BLaER1 treated with 17β-estradiol and CSF1 and Interleukin-3, amounts not matched to agents 10 nM and 100 nM (cell line): ENCODE data around the gene TCTN1.
"Not testable (repeated sequence)": the region's sequence is repeated elsewhere in the genome, so short reads cannot be mapped to it uniquely, and the experiment has no call there.

ENCODE experiments used
- H3K27ac ChIP-seq, 11 experiments: shearing (Covaris generic); formaldehyde crosslinking; 2 replicates each; pipeline ENCODE4 v1.8.1; 2022
- H3K27me3 ChIP-seq, 11 experiments: shearing (Covaris generic); formaldehyde crosslinking; 2 replicates each; pipeline ENCODE4 v1.8.1; 2022
- H3K36me3 ChIP-seq, 11 experiments: shearing (Covaris generic); formaldehyde crosslinking; 2 replicates each; pipeline ENCODE4 v1.8.1; 2022
- H3K4me1 ChIP-seq, 10 experiments: shearing (Covaris generic); formaldehyde crosslinking; 2 replicates each; pipeline ENCODE4 v1.8.1; 2022
- H3K4me2 ChIP-seq, 11 experiments: shearing (Covaris generic); formaldehyde crosslinking; 2 replicates each; pipeline ENCODE4 v1.8.1; 2022
- H3K4me3 ChIP-seq, 10 experiments: shearing (Covaris generic); formaldehyde crosslinking; 2 replicates each; pipeline ENCODE4 v1.8.1; 2022
- H3K9ac ChIP-seq, 11 experiments: shearing (Covaris generic); formaldehyde crosslinking; 2 replicates each; pipeline ENCODE4 v1.8.1; 2022
- H3K9me3 ChIP-seq, 11 experiments: shearing (Covaris generic); formaldehyde crosslinking; replicated peaks in 1 of 11; 2 replicates each; pipeline ENCODE4 v1.8.1; 2022
- H4K20me1 ChIP-seq, 11 experiments: shearing (Covaris generic); formaldehyde crosslinking; 2 replicates each; pipeline ENCODE4 v1.8.1; 2022
- Cebpa-rat ChIP-seq, 11 experiments: shearing (Covaris generic); IDR thresholded peaks; 2 replicates each; pipeline ENCODE4 v1.8.1; 2022

The TCTN1 gene

DNA sequence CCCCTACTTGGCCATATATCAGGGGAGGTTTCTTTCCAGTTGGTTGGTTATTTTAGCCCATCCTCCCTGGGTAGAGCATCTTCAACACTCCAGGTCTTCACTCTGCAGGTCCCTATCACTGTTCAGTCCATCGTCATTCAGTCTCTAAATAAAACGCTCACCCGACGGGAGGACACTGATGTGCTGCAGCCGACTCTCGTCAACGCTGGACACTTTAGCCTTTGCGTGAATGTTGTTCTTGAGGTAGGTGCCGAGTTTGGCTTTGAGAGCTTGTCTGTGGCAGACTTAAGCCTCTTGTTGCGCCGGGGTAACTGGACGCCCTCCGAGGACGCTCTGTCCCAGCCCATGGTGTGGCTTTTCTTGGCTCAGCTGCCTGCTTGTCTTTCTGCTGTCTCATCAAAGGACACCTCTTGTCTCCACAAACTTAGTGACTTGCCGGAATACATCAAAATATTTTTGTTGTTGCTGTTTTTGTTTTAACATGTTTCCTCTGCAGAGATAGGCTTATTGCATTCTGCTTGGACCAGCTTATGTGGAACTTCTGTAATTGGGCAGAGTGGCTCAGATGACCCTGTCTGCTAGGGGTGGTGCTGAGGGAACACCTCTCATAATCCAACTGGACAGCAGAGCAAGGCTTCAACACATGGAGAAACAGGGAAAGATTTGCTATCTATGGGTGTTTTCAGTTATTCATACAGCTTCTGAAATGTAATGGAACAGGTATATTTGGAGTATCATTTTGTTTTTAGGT lies 26.5 kb downstream of the TCTN1 start:
- no peaks in the 10 kb centered on the region for H4K20me1 ChIP-seq
- no peaks in the 10 kb centered on the region for H3K9me3 ChIP-seq
- H3K4me1 ChIP-seq: peaks cover 86 to 100% (median 100%) of the 10 kb centered on the region in 10 experiments
- peak overlapping the region; percentile 64 to 83 (median 77) for H3K4me2 ChIP-seq
- peaks cover 0 to 6% (median 0%) of the 10 kb centered on the region in 11 experiments; a peak in 3 of 22 replicates for H3K36me3 ChIP-seq
- no peak overlapping the region for H3K4me3 ChIP-seq
- H3K27ac ChIP-seq: peak overlapping the region in 9 of 11 experiments; percentile 36 to 92 (median 62); a peak in 17 of 22 replicates
- H3K9ac ChIP-seq: peak overlapping the region in 6 of 11 experiments; percentile 5 to 68 (median 33); a peak in 8 of 22 replicates
- TF ChIP-seq Cebpa-rat (IDR thresholded peaks at IDR 0.05): no peak
- H3K27me3 ChIP-seq: no peaks in the 10 kb centered on the region

DNA sequence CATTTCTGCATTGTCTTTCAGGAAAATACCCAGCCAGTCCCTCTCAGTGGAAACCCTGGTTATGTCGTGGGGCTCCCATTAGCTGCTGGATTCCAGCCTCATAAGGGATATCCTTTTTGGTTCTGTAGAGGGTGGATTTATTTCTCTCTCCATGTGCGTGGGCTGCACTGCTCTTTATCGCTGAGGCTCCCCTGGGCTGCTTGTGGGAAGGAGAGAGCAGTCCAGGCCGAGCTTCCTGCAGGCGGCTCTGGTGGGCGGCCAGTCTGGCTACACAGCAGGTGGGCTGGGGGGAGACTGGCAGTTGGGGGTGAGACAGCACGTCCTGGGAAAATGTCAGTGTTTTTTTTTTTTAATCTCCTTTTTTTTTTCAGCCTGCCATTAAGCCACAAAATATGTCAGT lies 27.6 kb downstream of the TCTN1 start:
- Histone ChIP-seq H3K9ac (peak overlapping the region in 9 of 11 experiments; percentile 18 to 68 (median 37); a peak in 12 of 22 replicates), H3K9me3 (no peaks in the 10 kb centered on the region), H3K4me1 (peaks cover 75 to 100% (median 100%) of the 10 kb centered on the region in 10 experiments), H4K20me1 (no peaks in the 10 kb centered on the region), H3K27me3 (no peaks in the 10 kb centered on the region), H3K4me3 (peak overlapping the region in 1 of 10 experiments; percentile 9; a peak in 1 of 20 replicates), H3K27ac (peak overlapping the region in 8 of 11 experiments; percentile 21 to 92 (median 63); a peak in 15 of 22 replicates), H3K36me3 (peaks cover 0 to 9% (median 0%) of the 10 kb centered on the region in 11 experiments; a peak in 3 of 22 replicates), H3K4me2 (peak overlapping the region; percentile 65 to 83 (median 77))
- TF ChIP-seq Cebpa-rat (IDR thresholded peaks at IDR 0.05): no peak

DNA sequence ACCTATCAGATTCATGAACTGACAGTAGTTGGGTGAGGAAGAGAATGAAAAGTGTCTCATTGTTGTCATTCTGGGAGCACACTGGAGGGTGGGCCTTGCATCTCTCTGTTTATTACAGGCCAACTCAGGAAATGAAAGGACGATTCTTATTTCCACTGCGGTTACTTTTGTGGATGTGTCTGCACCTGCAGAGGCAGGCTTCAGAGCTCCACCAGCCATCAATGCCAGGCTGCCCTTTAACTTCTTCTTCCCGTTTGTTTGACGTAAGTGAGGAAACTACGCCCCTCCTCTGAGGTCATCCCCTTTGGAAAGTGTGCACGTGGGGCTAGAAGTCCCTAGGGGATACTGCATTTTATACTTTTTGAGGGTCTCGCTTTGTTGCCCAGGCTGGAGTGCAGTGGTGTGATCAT lies 33.7 kb downstream of the TCTN1 start:
- H3K9ac ChIP-seq: peak overlapping the region in 7 of 11 experiments; percentile 1 to 75 (median 67); a peak in 11 of 22 replicates

DNA sequence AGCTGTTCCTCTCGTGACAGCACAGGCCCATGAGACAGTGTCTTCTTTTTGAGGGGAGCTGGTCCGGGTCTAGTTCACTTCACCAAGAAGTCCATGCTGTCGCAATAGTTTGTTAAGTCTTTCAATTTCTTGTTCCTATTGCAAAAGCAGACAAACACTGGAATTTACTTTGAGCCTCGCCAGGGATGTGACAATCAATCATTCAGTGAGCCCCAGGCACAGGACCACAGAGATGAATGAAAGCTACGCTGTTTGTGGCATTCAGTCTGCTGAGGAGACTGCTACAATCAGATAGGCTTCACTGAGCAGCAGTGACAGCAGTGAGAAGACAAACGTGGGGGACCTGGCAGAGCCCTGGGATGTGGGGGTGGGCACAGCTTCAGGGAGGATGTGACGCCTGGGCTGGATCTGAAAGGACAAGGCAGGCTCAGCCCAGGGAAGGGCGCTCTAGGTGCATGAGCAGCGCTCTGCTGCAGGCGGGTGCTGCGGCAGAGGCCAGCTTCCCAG lies 35.5 kb downstream of the TCTN1 start:
- Histone ChIP-seq H4K20me1 (0 out of 22 replicates have a peak, but pooled peaks cover 0 to 4% (median 0%) of the 10 kb centered on the region in 11 experiments), H3K9me3 (no peaks in the 10 kb centered on the region), H3K27ac (peak overlapping the region in 10 of 11 experiments; percentile 7 to 92 (median 70); a peak in 18 of 22 replicates), H3K9ac (peak overlapping the region; percentile 7 to 79 (median 57); a peak in 17 of 22 replicates), H3K27me3 (no peaks in the 10 kb centered on the region), H3K4me3 (no peak overlapping the region; a peak in 1 of 20 replicates), H3K36me3 (peaks cover 19 to 71% (median 57%) of the 10 kb centered on the region in 11 experiments), H3K4me1 (peaks cover 43 to 98% (median 85%) of the 10 kb centered on the region in 10 experiments), H3K4me2 (peak overlapping the region; percentile 59 to 83 (median 77))
- TF ChIP-seq Cebpa-rat (IDR thresholded peaks at IDR 0.05): peak in 5 of 11 experiments; percentile 45 to 92 (median 57); a peak in 6 of 22 replicates

More for the DNA sequence above, 33.7 kb downstream of the TCTN1 start:
- Histone ChIP-seq H3K4me2 (peak overlapping the region; percentile 59 to 83 (median 77)), H3K27me3 (no peaks in the 10 kb centered on the region), H3K36me3 (peaks cover 19 to 53% (median 42%) of the 10 kb centered on the region in 11 experiments), H3K27ac (peak overlapping the region in 9 of 11 experiments; percentile 5 to 92 (median 73); a peak in 18 of 22 replicates), H3K4me1 (peaks cover 49 to 100% (median 89%) of the 10 kb centered on the region in 10 experiments), H3K9me3 (no peaks in the 10 kb centered on the region), H4K20me1 (0 out of 22 replicates have a peak, but pooled peaks cover 0 to 4% (median 0%) of the 10 kb centered on the region in 11 experiments), H3K4me3 (peak overlapping the region in 2 of 10 experiments; percentile 5 to 35; a peak in 2 of 20 replicates)
- TF ChIP-seq Cebpa-rat (IDR thresholded peaks at IDR 0.05): no peak

DNA sequence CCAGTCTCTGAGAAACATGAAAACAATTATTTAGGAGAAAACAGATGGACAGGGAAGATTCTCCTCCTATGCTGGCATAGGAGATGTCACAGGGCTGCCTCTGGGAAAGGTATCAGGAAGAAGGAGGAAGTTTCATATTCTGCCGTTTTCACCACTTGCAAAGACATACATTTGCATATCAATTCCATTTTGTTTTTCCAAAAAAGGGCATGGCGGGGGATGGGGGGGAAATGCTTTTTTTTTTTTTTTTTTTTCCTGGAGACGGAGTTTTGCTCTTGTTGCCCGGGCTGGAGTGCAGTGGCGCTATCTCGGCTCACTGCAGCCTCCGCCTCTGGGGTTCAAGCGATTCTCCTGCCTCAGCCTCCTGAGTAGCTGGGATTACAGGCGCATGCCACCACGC lies 40.3 kb downstream of the TCTN1 start:
- not testable (repeated sequence) for H4K20me1 ChIP-seq, H3K27me3 ChIP-seq, H3K27ac ChIP-seq, H3K9me3 ChIP-seq, H3K9ac ChIP-seq, H3K4me3 ChIP-seq
- H3K36me3 ChIP-seq: peaks cover 44 to 96% (median 82%) of the 10 kb centered on the region in 11 experiments
- peak overlapping the region in 1 of 11 experiments; percentile 6; a peak in 1 of 22 replicates for H3K4me2 ChIP-seq
- H3K4me1 ChIP-seq: peaks cover 32 to 86% (median 60%) of the 10 kb centered on the region in 10 experiments

DNA sequence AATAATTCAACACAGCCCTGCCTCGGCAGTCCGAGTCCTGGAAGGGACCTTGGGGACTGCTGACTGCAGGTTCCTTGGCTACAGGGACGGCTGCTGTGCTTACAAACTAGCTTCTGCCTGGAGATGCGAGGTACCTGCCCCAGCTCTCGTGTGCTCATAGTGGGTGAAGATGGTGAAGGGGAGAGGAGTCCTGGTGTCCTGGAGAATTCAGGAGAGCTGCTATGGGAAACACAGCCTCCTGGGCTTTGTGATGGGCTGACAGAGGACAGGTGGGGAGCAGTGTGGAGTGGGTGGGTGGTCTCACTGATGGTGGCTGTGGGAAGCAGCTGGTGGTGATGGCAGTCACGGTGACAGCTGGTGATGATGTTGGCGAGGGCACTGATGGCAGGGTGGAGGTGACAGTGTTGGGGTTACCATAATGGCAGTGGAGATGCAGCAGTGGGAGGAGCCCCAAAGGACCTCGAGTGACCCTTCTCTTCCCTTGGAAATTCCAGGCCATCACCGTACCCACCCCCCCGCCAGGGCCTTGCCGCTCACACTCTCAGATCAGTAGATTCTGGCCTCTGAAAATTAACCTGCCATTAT lies 42.2 kb downstream of the TCTN1 start:
- Histone ChIP-seq H4K20me1 (no peaks in the 10 kb centered on the region), H3K9me3 (no peaks in the 10 kb centered on the region), H3K4me2 (no peak overlapping the region), H3K4me3 (no peak overlapping the region), H3K27me3 (no peaks in the 10 kb centered on the region), H3K4me1 (peaks cover 32 to 86% (median 61%) of the 10 kb centered on the region in 10 experiments), H3K9ac (0 out of 22 replicates have a peak overlapping the region, but pooled peaks of 1 of the 11 experiments have one; percentile 15), H3K27ac (peak overlapping the region in 4 of 11 experiments; percentile 2 to 48 (median 26); a peak in 5 of 22 replicates), H3K36me3 (peaks cover 32 to 99% (median 85%) of the 10 kb centered on the region in 11 experiments)
- TF ChIP-seq Cebpa-rat (IDR thresholded peaks at IDR 0.05): no peak

DNA sequence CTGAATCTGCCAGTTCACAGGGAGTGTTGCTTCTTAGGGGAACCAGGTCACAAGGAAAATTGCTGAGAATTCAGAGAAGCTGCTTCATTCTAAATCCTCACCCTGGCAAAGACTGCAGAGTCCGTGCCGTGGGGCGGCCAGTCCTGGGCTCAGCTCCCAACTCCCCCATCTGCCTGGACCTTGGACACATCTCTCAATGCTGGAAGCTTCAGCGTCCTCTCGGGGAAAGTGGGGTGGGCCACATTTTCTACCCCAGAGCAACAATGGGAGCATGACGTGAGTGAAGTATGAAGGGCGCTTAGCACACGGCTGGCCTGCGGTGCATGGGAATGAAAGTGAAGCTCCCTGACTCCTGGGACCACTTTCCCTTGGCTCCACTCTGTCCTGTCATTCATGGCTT lies 43.8 kb downstream of the TCTN1 start:
- Histone ChIP-seq H4K20me1 (no peaks in the 10 kb centered on the region), H3K4me3 (no peak overlapping the region), H3K36me3 (peaks cover 20 to 83% (median 69%) of the 10 kb centered on the region in 11 experiments; a peak in 21 of 22 replicates), H3K27ac (peak overlapping the region in 5 of 11 experiments; percentile 7 to 94 (median 19); a peak in 9 of 22 replicates), H3K4me1 (peaks cover 45 to 86% (median 72%) of the 10 kb centered on the region in 10 experiments), H3K4me2 (peak overlapping the region in 8 of 11 experiments; percentile 9 to 92 (median 88); a peak in 8 of 22 replicates), H3K9ac (0 out of 22 replicates have a peak overlapping the region, but pooled peaks of 2 of the 11 experiments have one; percentile 10 to 16), H3K27me3 (no peaks in the 10 kb centered on the region), H3K9me3 (no peaks in the 10 kb centered on the region)
- no peak for TF ChIP-seq Cebpa-rat (IDR thresholded peaks at IDR 0.05)

DNA sequence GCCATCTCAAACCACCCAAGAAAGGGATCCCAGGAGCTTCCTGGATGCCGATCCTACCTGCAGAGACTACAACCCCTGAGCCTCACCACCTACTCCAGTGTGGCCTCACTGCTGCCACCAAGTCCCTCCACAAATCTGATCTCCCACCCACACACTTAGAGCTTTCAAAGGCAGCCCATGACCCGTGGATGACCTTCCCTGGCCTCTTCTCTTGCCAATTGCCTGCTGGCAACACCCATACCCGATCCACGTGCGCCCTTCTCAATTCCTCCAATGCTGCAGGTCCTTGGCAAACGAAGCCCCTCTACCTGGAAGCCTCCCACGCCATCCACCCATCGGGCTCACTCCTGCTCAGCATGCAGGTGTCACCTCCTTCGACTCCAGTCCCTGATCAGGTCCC lies 44.3 kb downstream of the TCTN1 start:
- no peak for TF ChIP-seq Cebpa-rat (IDR thresholded peaks at IDR 0.05)
- no peaks in the 10 kb centered on the region for H4K20me1 ChIP-seq
- no peak overlapping the region for H3K4me3 ChIP-seq
- H3K4me1 ChIP-seq: peaks cover 45 to 86% (median 72%) of the 10 kb centered on the region in 10 experiments
- H3K9me3 ChIP-seq: peaks cover 0 to 2% (median 0%) of the 10 kb centered on the region in 11 experiments; a peak in 1 of 22 replicates
- H3K27ac ChIP-seq: peak overlapping the region in 5 of 11 experiments; percentile 7 to 94 (median 19); a peak in 8 of 22 replicates
- peak overlapping the region in 9 of 11 experiments; percentile 9 to 92 (median 87); a peak in 13 of 22 replicates for H3K4me2 ChIP-seq
- H3K27me3 ChIP-seq: no peaks in the 10 kb centered on the region
- 0 out of 22 replicates have a peak overlapping the region, but pooled peaks of 1 of the 11 experiments have one; percentile 16 for H3K9ac ChIP-seq
- H3K36me3 ChIP-seq: peaks cover 21 to 81% (median 66%) of the 10 kb centered on the region in 11 experiments; a peak in 21 of 22 replicates
